NCI-H524 (cell line): ENCODE data around the gene LRRC8D.
"Not testable (repeated sequence)": the region's sequence is repeated elsewhere in the genome, so short reads cannot be mapped to it uniquely, and the experiment has no call there.

ENCODE experiments used
- DNase-seq, 2 experiments: peaks; one replicate each; lab custom pipeline; 2025; lab: John Stamatoyannopoulos, UW

The LRRC8D gene

GRCh38 chr1:89913353-89914095 lies 92.7 kb downstream of the LRRC8D start:
- no peak for DNase-seq

DNA sequence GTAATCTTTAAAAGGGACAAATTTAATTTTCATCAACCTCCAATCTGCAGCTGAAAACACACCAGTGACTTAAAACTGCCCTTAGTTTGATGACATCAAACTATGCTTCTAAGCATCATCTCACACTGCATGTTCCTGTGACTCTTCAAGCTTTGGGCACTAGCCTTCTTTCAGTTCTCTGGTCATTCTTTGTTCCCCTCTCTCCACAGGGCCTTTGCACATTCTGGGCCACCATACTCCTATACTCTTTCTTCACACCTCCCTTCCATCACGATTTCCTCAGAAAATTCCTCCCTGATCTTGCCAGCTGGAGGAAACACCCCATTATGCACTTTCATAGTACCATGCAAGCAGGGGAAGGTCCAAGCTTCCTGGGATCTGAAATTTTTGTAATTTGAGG lies 96.5 kb downstream of the LRRC8D start:
- DNase-seq = no peak

GRCh38 chr1:89918127-89918793 lies 97.4 kb downstream of the LRRC8D start:
- peak; percentile 21 to 64 for DNase-seq

DNA sequence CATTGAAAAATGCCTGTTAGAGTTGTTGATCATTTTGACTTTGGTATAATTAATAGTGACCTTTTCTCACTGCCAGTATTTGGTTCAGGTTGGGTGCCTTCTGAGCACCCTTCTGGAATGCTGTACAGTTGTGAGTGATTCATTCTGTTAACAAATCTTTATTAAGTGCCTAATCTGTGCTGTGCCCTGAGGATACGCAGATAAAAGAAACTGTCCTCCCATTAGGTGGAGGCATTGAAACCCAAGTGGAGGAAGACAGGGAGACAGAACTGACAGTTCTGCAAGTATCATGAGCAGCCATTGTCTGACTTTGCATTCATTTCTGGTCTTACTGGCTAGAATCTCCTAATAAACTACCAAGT lies 97.9 kb downstream of the LRRC8D start:
- DNase-seq = peak in 1 of 2 experiments; percentile 4

- no peak for DNase-seq
Measured at GRCh38 chr1:89919174-89919573, 98.3 kb downstream of the LRRC8D start.

DNA sequence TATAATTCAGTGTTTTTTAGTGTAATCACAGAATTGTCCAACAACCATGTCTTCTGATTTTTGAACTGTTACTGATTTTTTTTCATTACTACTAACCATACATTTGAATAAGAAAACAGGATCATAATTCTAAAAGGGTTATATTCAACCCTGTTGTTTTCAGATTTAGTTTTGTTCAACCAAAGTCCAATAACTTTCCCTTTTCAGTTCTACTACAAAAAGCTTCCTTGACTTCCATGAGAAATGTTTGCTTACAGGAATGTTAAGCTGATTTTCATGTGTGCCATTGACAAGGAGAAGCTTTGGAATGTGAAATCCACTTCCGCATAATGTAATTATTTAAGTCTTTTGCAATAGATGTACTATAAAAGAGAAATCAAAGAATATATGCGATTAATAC lies 102.1 kb downstream of the LRRC8D start:
- no peak for DNase-seq

DNA sequence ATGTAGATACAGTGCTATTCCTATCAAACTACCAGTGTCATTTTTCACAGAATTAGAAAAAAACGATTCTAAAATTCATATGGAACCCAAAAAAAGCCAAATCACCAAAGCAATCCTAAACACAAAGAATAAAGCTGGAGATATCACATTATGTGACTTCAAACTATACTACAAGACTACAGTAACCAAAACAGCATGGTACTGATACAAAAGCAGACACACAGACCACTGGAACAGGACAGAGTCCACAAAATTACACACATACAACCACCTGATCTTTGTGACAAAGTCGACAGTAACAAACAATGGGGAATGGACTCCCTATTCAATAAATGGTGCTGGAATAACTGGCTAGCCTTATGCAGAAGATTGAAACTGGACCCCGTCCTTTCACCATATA lies 102.7 kb downstream of the LRRC8D start:
- DNase-seq = no peak

DNA sequence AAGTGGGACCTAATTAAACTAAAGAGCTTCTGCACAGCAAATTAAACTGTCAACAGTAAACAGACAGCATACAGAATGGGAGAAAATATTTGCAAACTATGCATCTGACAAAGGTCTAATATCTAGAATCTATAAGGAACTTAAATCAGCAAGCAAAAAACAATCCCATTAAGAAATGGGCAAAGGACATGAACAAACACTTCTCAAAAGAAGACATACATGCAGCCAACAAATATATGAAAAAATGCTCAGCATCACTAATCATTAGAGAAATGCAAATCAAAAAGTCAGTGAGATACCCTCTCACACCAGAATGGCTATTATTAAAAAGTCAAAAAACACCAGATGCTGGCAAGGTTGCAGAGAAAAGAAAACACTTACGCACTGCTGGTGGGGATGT lies 103.2 kb downstream of the LRRC8D start:
- DNase-seq = not testable (repeated sequence)

DNA sequence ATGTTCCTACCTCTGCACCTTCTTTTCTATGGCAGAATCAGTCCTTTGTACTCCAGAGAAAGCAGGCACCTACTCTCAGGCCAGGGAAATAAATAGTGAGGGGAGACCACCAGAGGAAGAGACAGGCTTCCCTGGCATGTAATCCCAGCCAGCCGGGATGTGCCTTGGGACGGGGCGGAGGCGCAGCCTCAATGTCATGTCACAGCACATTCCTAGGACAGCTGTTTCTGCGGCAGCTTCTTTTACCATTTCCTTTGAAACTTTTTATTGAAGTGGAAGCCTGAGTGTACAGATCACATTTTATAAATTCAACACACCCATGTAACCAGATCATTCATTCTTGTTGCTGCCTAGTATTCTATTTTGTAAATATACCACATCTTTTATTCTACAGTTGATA lies 106.2 kb downstream of the LRRC8D start:
- no peak for DNase-seq

DNA sequence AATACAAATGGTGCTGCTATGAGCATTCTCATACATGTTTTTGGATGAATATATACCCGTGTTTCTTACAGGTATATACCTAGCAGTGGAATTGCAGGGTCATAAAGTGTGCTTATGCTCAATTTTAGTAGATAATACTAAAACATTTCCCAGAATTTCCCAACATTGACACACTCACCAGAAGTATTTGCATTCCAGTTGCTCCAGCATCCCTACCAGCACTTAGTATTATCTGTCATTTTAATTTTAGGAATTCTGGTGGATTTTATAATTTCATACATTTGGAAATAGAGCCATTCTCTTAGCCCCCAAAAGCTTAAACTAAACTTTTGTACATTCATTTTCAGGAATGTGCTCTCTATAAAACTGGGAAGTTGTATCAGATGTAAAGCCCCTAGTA lies 106.6 kb downstream of the LRRC8D start:
- no peak for DNase-seq

GRCh38 chr1:89928506-89928905 lies 107.7 kb downstream of the LRRC8D start:
- no peak for DNase-seq

GRCh38 chr1:89929467-89930063 lies 108.7 kb downstream of the LRRC8D start:
- no peak for DNase-seq

DNA sequence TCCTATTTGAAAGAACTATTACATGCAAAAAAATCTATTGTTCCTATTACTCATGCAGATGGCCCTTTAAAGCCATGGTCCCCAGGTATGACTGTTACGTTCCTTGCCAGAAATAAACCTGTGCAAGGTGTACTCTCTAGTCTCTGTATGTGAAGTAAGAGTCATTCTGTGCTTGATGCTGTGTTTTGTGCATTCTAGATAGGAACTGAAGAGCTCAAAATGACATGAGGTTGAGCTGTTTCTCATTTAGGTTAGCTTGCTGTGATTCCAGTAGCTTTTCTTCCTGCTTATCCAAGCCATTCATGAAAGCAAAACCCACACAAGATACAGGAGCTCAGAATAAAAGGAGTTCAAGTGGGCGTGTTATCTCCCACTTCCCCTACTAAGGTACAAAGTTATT lies 109.7 kb downstream of the LRRC8D start:
- no peak for DNase-seq

DNA sequence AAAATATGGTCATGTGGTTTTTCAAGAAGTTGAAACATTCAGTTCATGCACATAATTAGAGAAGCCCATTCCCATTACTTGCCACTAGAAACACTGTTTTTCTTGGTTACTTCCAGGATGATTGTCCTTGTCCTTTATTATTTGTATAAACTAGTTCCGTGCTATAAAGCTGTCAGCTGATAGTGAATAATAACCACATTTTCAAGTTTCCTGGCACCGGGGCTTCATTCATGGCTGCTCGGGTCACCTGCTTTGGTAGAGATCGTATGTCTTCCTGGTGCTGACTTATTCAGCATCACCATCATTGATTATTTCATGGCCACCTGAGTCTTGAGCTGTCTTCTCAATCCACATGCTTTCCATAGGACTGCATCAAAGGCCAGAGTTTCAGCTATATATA lies 111.1 kb downstream of the LRRC8D start:
- DNase-seq = no peak

DNA sequence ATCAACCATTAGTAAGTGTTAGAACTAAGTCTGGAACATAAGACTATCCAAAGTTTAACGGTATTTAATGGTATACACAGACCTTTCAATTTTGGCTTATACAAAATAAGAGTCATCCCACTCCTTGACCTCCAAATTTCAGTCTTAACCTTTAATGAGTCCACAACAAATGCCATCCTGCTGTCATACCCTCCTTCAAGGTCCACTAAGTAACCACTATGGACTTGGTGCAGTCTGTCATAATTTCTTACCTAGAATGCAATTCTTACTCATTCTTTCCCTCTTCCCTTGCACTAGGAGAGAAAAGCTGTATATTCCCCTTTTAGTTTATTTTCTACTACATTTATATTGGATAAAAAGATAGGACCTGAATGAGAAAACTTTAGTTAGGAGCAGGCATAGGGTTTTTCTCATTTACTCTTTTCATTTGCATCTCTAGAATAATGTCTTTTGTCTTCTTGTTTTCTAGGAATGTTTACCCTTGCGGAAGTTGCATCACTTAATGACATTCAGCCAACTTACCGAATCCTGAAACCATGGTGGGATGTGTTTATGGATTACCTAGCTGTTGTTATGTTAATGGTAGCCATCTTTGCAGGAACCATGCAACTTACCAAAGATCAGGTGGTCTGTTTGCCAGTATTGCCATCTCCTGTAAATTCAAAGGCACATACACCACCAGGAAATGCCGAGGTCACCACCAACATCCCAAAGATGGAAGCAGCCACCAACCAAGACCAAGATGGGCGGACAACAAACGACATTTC lies 111.9 kb downstream of the LRRC8D start:
- no peak for DNase-seq

GRCh38 chr1:89934461-89934860 lies 113.6 kb downstream of the LRRC8D start:
- DNase-seq = no peak

DNA sequence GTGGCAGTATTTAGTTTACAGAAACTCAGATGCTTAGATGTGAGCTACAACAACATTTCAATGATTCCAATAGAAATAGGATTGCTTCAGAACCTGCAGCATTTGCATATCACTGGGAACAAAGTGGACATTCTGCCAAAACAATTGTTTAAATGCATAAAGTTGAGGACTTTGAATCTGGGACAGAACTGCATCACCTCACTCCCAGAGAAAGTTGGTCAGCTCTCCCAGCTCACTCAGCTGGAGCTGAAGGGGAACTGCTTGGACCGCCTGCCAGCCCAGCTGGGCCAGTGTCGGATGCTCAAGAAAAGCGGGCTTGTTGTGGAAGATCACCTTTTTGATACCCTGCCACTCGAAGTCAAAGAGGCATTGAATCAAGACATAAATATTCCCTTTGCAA lies 114.4 kb downstream of the LRRC8D start:
- no peak for DNase-seq

- no peak for DNase-seq
Measured at GRCh38 chr1:89936694-89937093, 115.9 kb downstream of the LRRC8D start.

- no peak for DNase-seq
Measured at GRCh38 chr1:89938171-89939055, 117.6 kb downstream of the LRRC8D start.

DNA sequence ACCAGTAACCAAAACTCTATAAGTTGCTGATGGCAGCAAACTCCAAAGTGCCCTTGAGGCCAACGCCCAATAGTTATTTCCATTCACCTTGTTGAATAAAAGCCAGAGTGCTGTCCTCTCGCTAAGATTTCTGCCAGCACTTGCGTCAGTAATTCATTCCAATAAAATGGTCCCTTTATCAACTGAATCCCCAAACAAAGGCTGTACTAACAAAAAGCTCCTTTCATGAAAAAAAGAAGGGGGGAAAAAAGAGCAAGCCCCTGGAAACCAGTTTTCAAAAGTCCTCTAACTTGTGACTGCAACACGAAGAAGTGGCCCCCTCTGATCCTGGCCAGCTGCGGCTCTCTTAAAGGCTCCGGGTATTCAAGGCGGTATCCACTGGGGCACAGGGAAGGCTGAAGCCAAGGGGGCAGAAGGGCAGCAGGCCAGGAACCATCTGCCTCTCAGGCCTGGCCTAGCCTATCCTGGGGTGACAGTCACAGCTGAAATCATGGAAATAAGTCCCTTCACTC lies 118.3 kb downstream of the LRRC8D start:
- DNase-seq = no peak

- DNase-seq = no peak
Measured at GRCh38 chr1:89939693-89940438, 119.0 kb downstream of the LRRC8D start.
